ENCODE measurements around the gene WNT3. TPM values are rescaled to one million over a fixed set of nuclear protein-coding genes. Genes with fewer than 3 reads are reported as not detected.
A peak's percentile ranks its signal among the peaks of the same experiment; 100 is the strongest.
"Not testable (repeated sequence)": the region's sequence is repeated elsewhere in the genome, so short reads cannot be mapped to it uniquely, and the experiment has no call there.

Gene WNT3
- total RNA-seq, 1 donor from 2014 or later = 0.92 TPM

GRCh38 chr17:46793023-46793422, 25.5 kb downstream of the WNT3 start:
- intact Hi-C loops (cut with micrococcal nuclease); ATAC-seq; DNase-seq: not testable (repeated sequence)

- ATAC-seq (no peak), DNase-seq (no peak)
- intact Hi-C loops (cut with micrococcal nuclease) = no loop called here
These were observed 26.4 kb downstream of the WNT3 start for GRCh38 chr17:46792071-46792470.

- ATAC-seq = no peak
- intact Hi-C loops (cut with micrococcal nuclease) = no loop called here
- no peak for DNase-seq
These were observed 27.0 kb downstream of the WNT3 start for GRCh38 chr17:46791531-46791930.

GRCh38 chr17:46790216-46790615, 28.3 kb downstream of the WNT3 start:
- ATAC-seq = no peak
- intact Hi-C loops (cut with micrococcal nuclease) = no loop called here
- DNase-seq = no peak

GRCh38 chr17:46789610-46790009, 28.9 kb downstream of the WNT3 start:
- intact Hi-C loops (cut with micrococcal nuclease) = no loop called here
- ATAC-seq = no peak
- no peak for DNase-seq

GRCh38 chr17:46788796-46789195, 29.7 kb downstream of the WNT3 start:
- no peak for ATAC-seq
- intact Hi-C loops (cut with micrococcal nuclease) = no loop called here
- DNase-seq = no peak

- ATAC-seq = no peak
- DNase-seq = no peak
- intact Hi-C loops (cut with micrococcal nuclease) = no loop called here
These were observed 30.2 kb downstream of the WNT3 start for GRCh38 chr17:46788300-46788699.

GRCh38 chr17:46787478-46787877, 31.0 kb downstream of the WNT3 start:
- DNase-seq (no peak), ATAC-seq (no peak)
- intact Hi-C loops (cut with micrococcal nuclease) = no loop called here

- intact Hi-C loops (cut with micrococcal nuclease) = no loop called here
- no peak for ATAC-seq
- no peak for DNase-seq
These were observed 32.8 kb downstream of the WNT3 start for GRCh38 chr17:46785696-46786095.

- DNase-seq (no peak), ATAC-seq (no peak)
- intact Hi-C loops (cut with micrococcal nuclease) = no loop called here
These were observed 35.4 kb downstream of the WNT3 start for GRCh38 chr17:46783031-46783593.

- intact Hi-C loops (cut with micrococcal nuclease) = no loop called here
- peak; percentile 50 for ATAC-seq
These were observed 36.1 kb downstream of the WNT3 start for GRCh38 chr17:46782250-46782953.

GRCh38 chr17:46780003-46780373, 38.5 kb downstream of the WNT3 start:
- DNase-seq = no peak
- intact Hi-C loops (cut with micrococcal nuclease) = no loop called here
- ATAC-seq = no peak

More at GRCh38 chr17:46782250-46782953, 36.1 kb downstream of the WNT3 start:
- DNase-seq = no peak

GRCh38 chr17:46777943-46778915, 40.3 kb downstream of the WNT3 start:
- no peak for DNase-seq
- intact Hi-C loops (cut with micrococcal nuclease) = no loop called here
- ATAC-seq = no peak

- no peak for DNase-seq
- intact Hi-C loops (cut with micrococcal nuclease) = no loop called here
- ATAC-seq = no peak
These were observed 42.0 kb downstream of the WNT3 start for GRCh38 chr17:46776298-46777005.

GRCh38 chr17:46774108-46774737, 44.3 kb downstream of the WNT3 start:
- intact Hi-C loops (cut with micrococcal nuclease) = no loop called here

GRCh38 chr17:46773676-46774075, 44.8 kb downstream of the WNT3 start:
- intact Hi-C loops (cut with micrococcal nuclease) = no loop called here
- ATAC-seq = no peak
- DNase-seq = no peak

More at GRCh38 chr17:46774108-46774737, 44.3 kb downstream of the WNT3 start:
- no peak for ATAC-seq
- DNase-seq = no peak

GRCh38 chr17:46773221-46773605, 45.3 kb downstream of the WNT3 start:
- ATAC-seq = no peak
- no peak for DNase-seq
- intact Hi-C loops (cut with micrococcal nuclease) = no loop called here

GRCh38 chr17:46772475-46773220, 45.8 kb downstream of the WNT3 start:
- ATAC-seq (no peak), DNase-seq (no peak)
- intact Hi-C loops (cut with micrococcal nuclease) = no loop called here

Data from left ventricle myocardium superior (tissue), 1 donor.